HG03521 (cell line): Measurements from ENCODE around the gene MB21D2.

ENCODE experiments used
- ATAC-seq: cut with Tn5 transposase; IDR thresholded peaks from one replicate; pipeline ENCODE4 v1.9.1; 2021; ENCODE audit warnings: mild to moderate bottlenecking, moderate library complexity; ENCODE audit not compliant: unreplicated experiment

The MB21D2 gene

DNA sequence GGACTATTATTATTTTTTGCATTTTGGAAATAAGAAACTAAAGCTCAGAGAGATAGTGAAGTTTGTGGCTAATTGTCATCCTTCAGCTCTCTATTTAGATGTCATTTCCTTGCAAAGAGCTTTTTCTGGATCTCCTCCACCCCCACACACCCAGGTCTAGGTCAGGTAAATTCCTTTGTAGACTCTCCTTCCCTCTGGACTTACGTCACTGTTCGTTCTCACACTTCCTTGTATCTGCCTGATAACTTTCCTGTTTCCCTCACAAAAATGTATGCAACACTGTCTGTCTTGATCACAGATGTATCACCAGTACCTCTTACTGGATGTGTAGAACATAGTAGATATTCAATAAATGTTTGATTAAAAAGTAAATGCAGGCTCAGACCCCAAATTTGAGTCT, 6.1 kb upstream of the MB21D2 start:
- no peak for ATAC-seq

DNA sequence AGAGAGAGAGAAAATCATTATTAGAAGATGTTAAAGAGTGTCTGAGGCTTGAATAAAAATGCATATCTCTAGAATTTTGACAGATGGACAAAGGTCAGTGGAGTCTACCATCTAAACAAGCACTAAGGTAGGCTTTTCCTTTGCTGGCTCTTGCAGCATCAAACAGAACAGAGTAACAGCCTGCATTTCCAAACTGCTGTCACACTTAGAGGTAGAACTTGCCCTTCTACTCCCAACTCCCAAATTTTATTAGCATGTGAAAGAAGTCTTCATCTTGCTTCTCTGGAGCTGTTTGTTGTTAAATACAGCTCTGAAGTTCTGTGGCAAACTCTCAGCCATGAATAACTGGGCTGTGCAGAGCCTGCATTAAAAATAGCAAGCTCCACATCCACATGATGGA, 4.1 kb upstream of the MB21D2 start:
- no peak for ATAC-seq

DNA sequence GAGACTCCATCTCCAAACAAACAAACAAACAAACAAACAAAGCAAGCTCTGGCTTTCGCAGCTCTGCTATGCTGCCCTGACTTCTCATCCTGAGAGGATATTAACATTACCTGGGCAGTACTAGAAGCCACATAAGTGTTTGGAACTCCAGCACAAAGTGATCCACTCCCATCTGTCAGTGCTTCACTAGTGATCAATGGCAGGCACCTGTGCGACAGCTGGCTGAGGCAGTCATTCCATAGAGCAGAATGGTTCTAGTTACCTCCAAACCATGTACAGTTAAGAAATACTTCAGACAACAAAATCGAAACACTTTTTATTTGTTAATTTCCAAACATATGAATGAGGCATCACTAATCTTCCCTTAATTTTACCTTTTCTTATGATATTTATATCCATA, 2.8 kb upstream of the MB21D2 start:
- no peak for ATAC-seq

DNA sequence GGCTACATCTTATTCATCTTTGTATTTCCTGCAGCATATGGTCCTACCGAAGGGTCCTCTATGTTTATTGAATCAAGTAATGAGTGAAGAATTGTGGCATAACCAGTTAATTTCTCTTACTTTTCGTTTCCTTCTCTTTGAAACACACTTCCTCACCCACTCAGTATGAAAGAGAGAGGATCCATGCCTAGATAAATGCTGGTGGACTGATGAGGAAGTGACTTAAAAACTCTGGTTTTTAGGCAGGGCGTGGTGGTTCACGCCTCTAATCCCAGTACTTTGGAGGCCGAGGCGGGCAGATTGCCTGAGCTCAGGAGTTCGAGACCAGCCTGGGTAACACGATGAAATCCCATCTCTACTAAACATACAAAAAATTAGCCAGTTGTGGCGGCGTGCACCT, 2.2 kb upstream of the MB21D2 start:
- no peak for ATAC-seq

DNA sequence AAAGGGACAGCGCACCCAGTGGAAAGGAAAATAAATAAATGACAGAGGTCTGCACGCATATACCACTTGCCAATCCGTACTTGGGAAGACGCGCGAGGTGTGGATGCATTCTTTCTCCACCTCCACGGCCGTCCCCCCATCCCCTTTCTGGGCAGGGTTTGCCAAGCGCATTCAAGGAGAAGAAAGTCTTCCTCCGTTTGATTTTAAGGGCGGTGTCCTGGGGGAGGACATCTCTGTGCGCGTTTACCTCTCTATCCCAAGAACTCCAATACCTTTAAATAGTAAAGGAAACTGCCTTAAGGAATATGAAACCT, 576 bp upstream of the MB21D2 start:
- no peak for ATAC-seq

DNA sequence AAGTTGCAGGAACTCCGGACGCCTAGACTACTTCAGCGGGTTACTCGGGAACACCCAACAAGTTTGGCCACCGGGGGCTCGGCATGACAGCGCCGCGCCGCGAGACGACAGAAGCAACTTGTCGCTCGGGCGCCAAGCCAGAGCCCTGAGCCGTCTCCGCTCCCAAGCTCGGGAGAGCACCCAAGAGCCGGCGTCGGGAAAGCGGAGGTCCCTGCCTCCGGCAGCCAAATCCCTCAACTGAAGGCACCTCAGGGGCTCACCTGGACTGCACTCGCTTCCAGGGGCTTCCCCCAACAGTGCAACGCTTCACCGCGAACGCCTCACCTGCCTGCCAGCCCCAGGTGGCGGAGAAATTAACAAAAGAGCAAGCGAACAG, 640 bp downstream of the MB21D2 start:
- ATAC-seq, result no peak

DNA sequence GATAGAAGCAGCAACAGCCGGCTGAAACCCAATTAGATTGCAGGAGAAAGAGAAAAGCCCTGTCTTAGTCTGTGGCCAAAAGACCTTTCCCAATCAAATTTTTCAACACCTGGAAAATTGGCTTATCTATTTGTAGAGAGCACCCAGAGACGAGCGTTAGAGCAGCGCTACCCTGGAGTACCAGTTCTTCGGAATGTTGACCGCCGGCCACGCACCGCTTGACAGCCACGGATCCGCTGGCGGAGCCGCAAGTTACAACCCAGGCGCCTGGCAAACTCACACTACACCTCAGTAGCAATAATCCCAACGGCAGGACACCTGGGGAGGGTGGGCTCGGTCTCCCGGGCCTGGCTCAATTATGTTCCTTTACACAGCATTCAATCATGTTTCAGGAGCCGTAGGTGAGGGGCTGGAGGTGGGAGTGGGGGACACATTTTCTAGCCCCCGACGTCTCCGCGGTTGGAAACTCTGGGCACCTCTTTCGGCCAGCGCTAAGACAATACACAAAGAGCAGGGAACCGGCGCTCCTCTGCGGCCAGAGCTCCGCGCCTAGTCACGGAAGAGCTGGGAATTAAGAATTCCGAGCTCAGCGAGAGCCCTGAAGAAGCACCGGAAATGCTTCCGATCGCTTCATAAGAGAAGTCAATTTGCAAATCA, 1.2 kb downstream of the MB21D2 start:
- no peak for ATAC-seq

DNA sequence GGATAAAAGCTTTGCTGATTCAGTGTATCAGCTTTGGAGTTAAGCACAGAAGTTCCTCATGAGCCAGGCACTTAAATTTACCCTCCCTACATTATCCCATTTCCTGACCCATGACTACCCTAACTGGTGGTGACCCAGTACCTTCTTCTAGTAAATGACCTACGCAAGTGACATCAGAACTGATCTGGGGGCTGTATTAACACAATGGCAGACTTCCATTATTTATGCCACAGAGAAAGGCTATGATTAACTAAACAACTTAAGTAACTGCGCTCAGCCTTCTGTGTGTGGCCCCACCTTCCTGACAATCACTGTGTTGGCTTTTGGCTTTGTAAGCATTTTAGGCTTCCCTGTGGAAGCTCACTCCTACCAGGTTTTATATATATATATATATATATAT, 1.9 kb downstream of the MB21D2 start:
- no peak for ATAC-seq

DNA sequence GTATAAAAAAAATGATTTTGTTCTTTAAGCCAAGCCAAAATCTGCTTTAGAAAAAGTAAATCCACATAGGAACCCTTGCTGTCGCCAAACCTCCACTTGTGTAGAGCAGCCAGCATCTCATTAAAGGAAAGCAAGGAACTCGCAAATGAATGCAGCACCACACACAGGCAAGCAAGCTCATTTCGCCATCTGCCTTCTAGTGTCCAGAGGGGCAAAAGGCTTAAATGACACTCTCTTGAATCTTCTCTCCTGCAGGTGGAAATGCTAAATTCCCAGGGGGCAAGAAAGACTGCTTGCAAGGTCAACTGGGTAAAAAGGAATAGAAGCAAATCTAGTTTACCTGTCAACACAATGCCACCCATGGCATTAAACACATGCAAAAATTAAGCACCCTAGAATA, 2.4 kb downstream of the MB21D2 start:
- ATAC-seq, result no peak

DNA sequence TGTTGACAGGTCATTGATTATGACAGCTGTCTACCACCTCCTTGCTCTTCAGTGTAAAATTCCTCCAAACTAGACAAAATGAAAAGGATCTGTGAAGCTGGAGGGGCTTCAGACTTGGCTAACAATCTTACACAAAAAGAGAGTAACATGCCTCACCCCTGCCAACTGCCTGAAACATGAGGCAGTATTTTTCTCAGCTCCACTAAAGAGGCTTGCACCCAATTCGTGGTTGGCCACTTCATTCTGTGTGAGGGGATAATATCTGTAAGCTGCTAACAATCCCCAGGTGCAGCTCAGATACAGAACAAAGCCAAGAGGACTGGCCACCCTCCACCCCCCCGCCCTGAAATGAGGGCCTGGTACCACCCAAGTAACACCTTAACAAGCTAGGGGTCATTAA, 2.8 kb downstream of the MB21D2 start:
- ATAC-seq, result no peak

DNA sequence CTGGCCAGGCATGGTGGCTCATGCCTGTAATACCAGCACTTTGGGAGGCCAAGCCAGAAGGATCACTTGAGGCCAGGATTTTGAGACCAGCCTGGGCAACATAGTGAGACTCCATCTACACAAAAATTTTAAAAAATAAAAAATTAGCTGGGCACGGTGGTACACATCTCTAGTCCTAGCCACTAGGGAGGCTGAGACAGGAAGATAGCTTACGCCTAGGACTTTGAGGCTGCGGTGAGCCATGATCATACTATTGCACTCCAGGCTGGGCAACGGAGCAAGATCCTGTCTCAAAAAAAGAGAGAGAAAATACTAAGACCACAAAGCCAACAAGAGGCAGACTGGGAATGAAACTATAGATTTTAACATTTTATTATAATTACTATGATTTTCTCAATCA, 4.1 kb downstream of the MB21D2 start:
- no peak for ATAC-seq

DNA sequence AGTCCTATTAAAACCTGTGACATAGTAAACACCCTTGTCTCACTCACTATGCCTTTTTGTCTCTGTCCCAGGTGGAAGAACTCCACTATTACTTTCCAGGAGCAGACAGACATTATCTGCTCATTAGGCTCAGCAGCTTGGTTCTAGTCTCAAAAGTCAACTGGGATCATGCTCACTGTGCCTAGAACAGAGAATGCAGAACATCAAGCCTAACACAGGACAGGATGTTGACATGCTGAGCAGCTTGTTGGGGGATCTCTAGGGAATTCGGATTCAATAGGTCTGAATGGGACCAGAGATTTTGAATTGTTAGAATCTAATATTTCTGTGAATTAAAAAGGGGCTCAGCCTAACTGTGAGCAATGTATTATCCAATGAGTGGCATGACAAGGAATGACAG, 6.4 kb downstream of the MB21D2 start:
- ATAC-seq, result no peak

DNA sequence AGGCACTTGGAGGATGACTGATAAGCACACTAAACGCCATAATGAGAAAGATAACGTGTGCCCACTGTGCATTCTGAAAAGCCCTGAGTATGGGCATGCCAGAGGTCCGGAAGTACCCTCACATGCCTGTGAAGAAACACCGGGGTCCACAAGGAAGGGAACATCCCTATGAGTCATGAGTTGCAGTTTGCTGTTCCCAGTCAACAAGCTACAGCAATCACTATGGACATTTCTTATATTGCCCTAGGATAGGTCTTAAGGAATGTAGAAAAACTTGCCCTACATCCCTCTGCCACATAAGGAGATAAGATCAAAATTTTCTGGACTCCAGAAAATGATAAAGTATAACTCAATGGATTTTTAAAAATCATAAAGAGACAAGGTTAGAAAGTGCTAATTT, 9.9 kb downstream of the MB21D2 start:
- no peak for ATAC-seq

DNA sequence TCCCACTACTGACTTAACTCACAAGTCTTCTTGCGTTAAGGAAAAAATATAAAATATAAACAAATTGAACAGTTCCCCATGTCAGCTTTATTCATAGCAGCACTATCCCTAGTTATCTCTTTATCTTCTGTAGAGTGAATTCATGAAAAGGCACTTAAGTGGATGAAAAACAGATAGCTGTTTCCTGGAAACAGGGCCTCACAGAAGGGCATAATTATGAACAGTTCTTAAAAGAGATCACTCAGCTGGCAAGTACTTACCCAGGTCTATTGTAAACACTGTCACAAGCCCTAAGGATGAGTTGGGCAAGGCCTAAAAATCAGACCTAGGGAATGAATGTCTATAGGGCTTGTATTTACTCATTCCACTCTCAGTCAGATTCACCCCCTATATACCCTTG, 10.7 kb downstream of the MB21D2 start:
- ATAC-seq, result no peak

DNA sequence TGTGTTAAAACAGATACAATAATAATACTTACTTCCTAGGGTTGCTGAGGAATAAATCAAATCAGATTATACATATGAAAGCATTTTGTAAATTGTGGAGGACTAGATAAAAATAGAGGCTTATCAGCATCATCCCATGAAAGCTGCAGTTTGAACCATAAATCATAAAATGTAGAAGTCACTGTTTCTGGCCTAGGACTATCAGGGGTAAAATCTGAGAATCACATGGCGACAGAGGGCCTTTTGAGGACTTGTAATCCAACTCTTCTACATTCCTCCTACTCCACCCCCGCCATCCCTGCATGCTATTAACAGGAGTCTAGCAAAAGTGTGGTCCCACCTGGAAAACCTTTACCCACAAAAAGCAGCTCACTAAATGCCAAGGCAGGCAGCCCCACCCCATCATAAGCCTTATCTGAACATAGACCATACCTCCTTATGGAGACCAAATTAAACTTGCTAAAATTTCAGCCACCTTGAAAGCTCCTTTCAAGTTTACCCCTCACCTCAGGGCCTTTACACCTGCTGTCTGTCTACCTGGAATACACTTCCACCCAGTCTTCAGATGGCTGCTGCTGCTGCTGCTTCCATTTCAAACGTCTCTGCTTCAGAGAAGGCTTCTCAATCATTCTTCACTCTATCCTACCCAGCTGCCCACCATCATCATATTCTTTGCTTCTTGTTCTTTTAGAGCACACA, 11.5 kb downstream of the MB21D2 start:
- no peak for ATAC-seq

DNA sequence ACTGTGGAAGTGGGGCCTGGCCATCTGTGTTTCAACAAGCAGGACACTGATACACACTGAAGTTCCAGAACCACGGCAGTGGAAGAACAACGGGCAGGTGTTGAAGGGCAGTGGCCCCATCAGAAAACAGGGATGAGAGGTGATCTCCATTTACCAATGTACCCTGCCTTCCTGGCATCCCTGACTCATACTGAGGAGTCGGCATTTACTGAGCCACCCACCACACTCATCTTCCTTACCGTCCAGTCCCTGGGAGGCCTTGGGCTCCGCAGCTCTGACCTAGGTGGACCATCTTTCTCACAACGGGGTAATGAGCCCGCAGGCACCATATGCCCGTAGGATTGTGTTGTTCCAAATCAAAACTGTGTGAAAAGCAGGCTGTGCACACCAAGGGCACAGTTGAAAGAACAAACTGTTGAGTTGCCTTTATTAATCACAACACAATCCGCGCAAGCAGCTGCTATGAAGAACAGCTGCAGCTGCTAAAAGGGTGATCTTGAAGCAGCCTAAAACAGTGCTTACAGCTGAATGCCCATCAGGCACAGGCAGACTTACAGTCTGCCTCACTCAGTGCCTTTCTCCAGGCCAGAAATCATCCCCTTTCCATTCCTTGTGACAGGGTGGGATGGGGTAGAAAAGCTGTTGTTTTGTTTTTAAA, 12.9 kb downstream of the MB21D2 start:
- ATAC-seq, result no peak

DNA sequence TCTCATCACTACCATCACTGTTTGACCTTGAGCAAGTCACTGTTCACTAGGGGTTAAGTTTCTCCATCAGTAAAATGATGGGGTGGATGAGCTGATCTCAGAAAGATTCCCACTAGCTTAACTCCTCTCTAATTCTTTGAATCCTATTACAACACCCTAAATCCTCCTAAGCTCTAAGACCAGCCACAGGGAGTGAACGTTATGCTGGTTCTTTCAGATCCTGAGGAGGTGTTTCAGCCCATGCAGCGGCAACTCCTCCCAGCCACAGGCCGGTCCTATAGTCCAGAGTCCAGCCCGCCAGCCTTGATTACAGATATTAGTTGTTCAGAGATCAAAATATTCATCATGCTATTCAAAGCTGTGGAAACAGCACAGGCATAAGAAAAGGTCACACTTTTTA, 15.1 kb downstream of the MB21D2 start:
- ATAC-seq, result no peak

DNA sequence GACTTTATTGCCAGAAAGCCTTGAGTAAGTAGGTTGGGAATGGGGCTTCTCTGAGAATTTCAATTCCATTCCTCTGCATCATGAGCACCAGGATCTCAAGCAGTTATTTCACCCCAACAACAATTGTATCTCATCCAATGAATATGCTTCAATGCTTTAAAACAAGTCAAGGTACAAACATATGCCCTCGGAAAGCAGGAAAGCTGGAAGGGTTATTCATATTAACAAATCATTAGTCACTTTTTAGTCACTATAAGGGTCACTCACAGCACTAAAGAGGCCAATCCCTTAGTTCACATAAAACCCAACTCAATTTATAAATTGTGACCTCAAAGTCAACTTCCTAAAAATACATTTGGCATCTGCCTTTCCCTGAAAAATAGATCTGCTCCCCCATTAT, 16.2 kb downstream of the MB21D2 start:
- no peak for ATAC-seq

DNA sequence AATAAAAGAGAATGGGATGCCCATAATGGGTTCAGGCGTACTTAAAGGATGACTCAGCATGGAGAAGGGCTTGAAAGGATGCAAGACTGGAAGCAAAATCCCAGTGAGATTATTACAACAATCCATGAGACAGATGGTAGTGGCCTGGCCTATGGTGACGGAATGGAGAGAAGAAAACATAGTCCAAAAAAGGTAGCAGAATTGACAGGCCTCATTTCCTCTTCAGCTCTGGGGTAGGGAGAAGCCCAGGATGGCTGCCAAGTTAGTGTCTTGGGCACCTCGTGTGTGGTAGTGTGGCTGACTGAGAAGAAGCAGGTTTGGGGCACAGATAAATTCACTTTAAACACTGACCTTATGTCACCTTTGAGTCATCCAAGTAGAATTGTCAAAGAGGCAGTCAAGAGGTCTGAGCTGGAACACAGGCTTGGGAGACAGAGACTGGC, 18.1 kb downstream of the MB21D2 start:
- no peak for ATAC-seq

DNA sequence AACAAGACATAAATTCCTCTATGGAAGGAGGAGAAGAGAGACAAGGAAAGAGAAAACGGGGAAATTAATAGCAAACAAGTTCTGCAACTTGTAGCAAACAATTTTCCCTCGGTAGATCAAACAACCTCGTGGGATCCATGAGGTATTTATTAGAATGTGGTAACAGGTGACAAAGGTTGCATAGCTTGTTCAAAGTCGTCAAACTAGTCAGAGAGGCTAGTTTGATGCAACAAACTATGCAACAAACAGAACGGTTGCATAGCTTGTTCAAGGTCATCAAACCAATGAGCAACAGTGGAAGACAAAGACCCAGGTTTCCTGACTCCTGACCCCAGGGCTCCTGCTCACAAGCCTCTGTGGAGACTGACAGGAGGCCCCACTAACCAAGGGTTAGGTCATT, 20.7 kb downstream of the MB21D2 start:
- no peak for ATAC-seq

DNA sequence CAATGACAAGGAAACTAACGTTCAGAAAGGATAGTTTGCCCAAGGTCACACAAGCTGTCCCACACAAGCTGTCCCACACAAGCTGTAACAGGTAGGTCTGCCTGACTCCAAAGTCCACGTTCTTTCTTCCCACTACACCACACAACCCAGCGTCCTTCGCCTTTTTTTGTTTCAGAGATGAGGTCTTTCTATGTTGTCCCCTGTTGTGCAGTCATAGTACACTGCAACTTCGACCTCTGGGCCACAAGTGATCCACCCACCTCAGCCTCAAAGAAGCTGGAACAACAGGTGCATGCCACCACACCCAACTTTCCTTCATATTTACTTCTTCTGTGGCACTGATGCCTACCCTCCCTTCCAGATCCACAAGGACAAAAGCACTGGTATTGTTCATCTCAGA, 21.4 kb downstream of the MB21D2 start:
- ATAC-seq, result no peak

DNA sequence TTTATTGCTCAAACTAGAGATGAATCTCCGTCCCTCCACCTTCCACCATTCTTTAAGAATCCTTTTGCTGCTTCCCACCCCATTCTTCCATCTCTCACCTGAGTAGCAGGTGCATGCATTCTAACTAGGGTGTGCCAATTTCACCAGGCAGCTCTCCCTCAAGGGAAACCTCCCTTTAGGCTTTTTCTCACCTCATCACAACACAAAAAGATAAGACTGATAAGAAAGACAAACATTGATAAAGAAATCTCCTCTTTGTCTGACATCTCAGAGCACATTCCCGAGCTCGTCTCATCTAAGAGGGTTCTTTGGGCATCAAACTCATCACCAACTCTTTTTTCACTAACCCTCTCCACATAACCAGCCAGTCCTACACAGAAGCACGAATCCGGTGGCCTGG, 23.0 kb downstream of the MB21D2 start:
- no peak for ATAC-seq
